ENCODE results near the gene IRF7. TPM values are rescaled to one million over a fixed set of nuclear protein-coding genes. Genes with fewer than 3 reads are reported as not detected.
"Not testable (repeated sequence)": the region's sequence is repeated elsewhere in the genome, so short reads cannot be mapped to it uniquely, and the experiment has no call there.

IRF7 gene
- total RNA-seq: 19.6 TPM

- intact Hi-C loops (cut with DNase I): no loop called here
- ATAC-seq (peak; percentile 93), DNase-seq (ENCODE audit: low spot score) (peak; percentile 98)
These were observed at the start of gene IRF7 for GRCh38 chr11:615504-616319. IRF7 (minus strand) TSS chr11:615950; CDS start chr11:615364, 586 bp downstream.

GRCh38 chr11:665062-665703, 49.4 kb upstream of the IRF7 start:
- DNase-seq (ENCODE audit: low spot score) (no peak), ATAC-seq (no peak)
- intact Hi-C loops (cut with DNase I): loop anchor here (10.0 kb wide), 1 partner anchor 130 kb away; the partner anchor contains the start of genes CEND1 and SLC25A22

GRCh38 chr11:662689-663274, 47.0 kb upstream of the IRF7 start:
- intact Hi-C loops (cut with DNase I): loop anchor here (10.0 kb wide), 1 partner anchor 132 kb away; the partner anchor contains the start of genes CEND1 and SLC25A22
- peak; percentile 76 for ATAC-seq
- DNase-seq (ENCODE audit: low spot score): peak; percentile 79

GRCh38 chr11:660681-661444, 45.1 kb upstream of the IRF7 start:
- DNase-seq (ENCODE audit: low spot score) (no peak), ATAC-seq (no peak)
- intact Hi-C loops (cut with DNase I): loop anchor here (10.0 kb wide), 1 partner anchor 134 kb away; the partner anchor contains the start of genes CEND1 and SLC25A22

GRCh38 chr11:660281-660680, 44.5 kb upstream of the IRF7 start:
- DNase-seq (ENCODE audit: low spot score): no peak
- ATAC-seq: no peak
- intact Hi-C loops (cut with DNase I): loop anchor here (10.0 kb wide), 1 partner anchor 135 kb away; the partner anchor contains the start of genes CEND1 and SLC25A22

GRCh38 chr11:659532-660085, 43.9 kb upstream of the IRF7 start:
- no peak for DNase-seq (ENCODE audit: low spot score)
- ATAC-seq: no peak
- intact Hi-C loops (cut with DNase I): loop anchor here (10.0 kb wide), 1 partner anchor 135 kb away; the partner anchor contains the start of genes CEND1 and SLC25A22

- intact Hi-C loops (cut with DNase I): no loop called here
- ATAC-seq (no peak), DNase-seq (ENCODE audit: low spot score) (no peak)
These were observed 42.0 kb upstream of the IRF7 start for GRCh38 chr11:657691-658126.

- no peak for DNase-seq (ENCODE audit: low spot score)
These were observed 41.1 kb upstream of the IRF7 start for GRCh38 chr11:656866-657265.

GRCh38 chr11:656426-656825, 40.7 kb upstream of the IRF7 start:
- intact Hi-C loops (cut with DNase I): no loop called here
- ATAC-seq (no peak), DNase-seq (ENCODE audit: low spot score) (no peak)

More at GRCh38 chr11:656866-657265, 41.1 kb upstream of the IRF7 start:
- intact Hi-C loops (cut with DNase I): no loop called here
- ATAC-seq: no peak

- ATAC-seq: no peak
- intact Hi-C loops (cut with DNase I): no loop called here
- DNase-seq (ENCODE audit: low spot score): no peak
These were observed 39.4 kb upstream of the IRF7 start for GRCh38 chr11:655036-655726.

- ATAC-seq; intact Hi-C loops (cut with DNase I); DNase-seq (ENCODE audit: low spot score): not testable (repeated sequence)
These were observed 38.7 kb upstream of the IRF7 start for GRCh38 chr11:654444-654843.

- no peak for DNase-seq (ENCODE audit: low spot score)
- intact Hi-C loops (cut with DNase I): no loop called here
- no peak for ATAC-seq
These were observed 38.1 kb upstream of the IRF7 start for GRCh38 chr11:653837-654236.

GRCh38 chr11:653136-653535, 37.4 kb upstream of the IRF7 start:
- ATAC-seq; DNase-seq (ENCODE audit: low spot score); intact Hi-C loops (cut with DNase I): not testable (repeated sequence)

GRCh38 chr11:650482-650881, 34.7 kb upstream of the IRF7 start:
- no peak for DNase-seq (ENCODE audit: low spot score)
- intact Hi-C loops (cut with DNase I): no loop called here
- no peak for ATAC-seq

- intact Hi-C loops (cut with DNase I); ATAC-seq; DNase-seq (ENCODE audit: low spot score): not testable (repeated sequence)
These were observed 32.0 kb upstream of the IRF7 start for GRCh38 chr11:647672-648158.

GRCh38 chr11:646214-646613, 30.5 kb upstream of the IRF7 start:
- no peak for ATAC-seq
- intact Hi-C loops (cut with DNase I): no loop called here
- DNase-seq (ENCODE audit: low spot score): no peak

- DNase-seq (ENCODE audit: low spot score) (no peak), ATAC-seq (no peak)
- intact Hi-C loops (cut with DNase I): no loop called here
These were observed 29.8 kb upstream of the IRF7 start for GRCh38 chr11:645536-645935.
